ENCODE measurements around the gene SART3. TPM values are rescaled to one million over a fixed set of nuclear protein-coding genes. Genes with fewer than 3 reads are reported as not detected.
"Not testable (repeated sequence)": the region's sequence is repeated elsewhere in the genome, so short reads cannot be mapped to it uniquely, and the experiment has no call there.

SART3 gene
- polyA plus RNA-seq, 12 donors = 20.0 to 41.8 (median 34.3) TPM; not detected in 1

- no peak for DNase-seq
Observed at GRCh38 chr12:108598553-108599250, 37.7 kb upstream of the SART3 start.

GRCh38 chr12:108597559-108598471 is 36.8 kb upstream of the SART3 start, which contains the start of gene TMEM119:
Gene TMEM119 (minus strand): TSS chr12:108598084. CDS start chr12:108592383, 5,701 bp downstream.
- peak; percentile 78 for DNase-seq

DNA sequence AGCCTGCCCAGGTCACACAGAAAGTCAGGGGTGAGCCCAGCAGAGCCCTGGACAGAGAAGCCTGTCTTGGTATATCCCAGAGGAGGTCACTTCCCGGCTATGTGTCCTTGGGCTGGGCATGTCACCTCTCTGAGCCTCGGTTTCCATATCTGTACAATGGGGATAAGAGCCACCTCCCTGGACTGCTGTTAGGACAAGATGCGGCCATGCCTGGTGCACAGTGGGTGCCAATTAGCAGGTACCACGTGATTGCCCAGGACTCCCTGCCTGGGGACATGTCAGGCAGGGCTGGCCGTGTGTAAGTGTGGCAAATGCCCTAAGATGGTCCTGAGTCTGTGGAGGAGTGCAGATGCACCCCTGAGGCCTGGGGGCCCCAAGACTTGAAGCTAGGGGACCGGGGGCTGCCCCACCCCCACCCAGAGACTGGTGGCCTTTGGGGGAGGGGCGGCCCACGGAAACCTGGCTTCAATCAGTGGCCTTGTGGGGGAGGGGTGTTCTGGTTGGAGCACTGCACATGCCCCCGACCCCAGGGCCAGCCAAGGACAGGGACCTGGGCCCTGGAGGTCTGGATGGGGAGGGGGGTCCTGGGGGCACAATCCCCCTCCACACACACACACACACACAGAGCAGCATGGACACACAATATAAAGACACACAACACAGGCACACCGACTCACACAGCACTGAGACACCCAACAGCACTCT is 36.0 kb upstream of the SART3 start:
- DNase-seq = no peak

DNA sequence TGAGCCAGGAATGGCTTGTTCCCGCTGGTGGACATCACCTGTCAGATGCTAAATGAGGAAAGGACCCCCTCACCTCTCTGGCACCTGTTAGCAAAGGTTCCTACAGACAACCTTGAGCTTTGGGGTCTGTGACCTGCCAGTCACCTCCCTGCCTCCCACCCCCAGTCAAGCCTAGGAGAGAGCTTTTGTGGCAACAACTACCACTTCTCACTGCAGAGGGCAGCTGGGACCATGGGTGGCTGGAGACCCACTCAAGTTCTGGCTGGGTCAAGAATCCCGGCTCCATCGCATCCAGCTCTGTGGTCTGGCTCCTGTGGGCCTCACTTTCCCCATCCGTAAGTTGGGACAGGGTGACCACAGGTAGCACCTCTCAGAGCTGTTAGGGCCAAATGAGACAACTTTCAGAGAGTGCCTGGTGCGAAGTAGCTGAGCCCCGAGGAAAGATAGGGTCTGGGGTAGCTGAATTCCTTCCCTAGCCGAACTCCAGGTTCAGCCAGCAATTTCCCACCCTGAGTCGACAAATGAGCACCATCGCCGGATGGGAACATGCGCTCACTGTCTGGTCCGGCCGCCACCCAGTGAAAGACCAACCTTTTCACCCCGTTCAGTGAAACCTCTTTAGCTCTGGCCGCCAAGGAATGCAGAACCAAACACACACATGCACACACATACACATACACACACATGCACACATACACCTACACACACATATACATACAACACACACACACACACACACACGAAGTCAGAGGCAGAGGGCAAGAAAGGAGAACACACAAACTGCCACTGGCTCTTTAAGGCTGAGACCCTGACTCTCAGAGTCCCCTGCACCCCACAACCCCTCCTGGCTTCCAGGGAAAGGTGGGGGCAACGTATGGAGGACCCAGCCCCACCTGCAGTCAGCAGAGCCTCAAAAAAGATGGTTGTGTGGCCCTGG is 35.0 kb upstream of the SART3 start:
- DNase-seq = no peak

DNA sequence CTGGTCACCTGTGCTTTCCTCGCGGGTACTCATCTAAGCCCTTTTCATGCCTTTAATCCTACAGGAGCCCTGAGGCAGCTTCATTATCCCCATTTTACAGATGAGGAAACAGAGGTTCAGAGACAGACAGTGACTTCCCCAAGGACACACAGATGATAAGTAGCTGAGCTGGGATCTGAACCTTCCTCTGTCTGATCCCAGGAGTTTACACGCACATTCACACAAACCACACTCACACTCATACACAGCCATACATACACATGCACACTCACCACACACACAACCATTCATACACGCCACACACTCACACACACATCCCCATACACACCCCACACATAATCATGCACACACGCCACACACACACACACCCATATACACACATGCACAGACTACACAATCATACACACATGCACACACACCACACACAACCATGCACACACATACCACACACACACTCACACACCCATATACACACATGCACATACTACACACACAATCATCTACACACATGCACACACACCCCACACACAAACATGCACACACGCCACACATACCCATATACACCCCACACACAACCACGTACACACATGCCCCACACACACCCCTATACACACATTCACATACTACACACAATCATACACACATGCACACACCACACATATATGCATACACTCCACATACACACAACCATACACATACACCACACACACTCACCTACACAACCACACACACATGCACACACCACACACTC is 34.2 kb upstream of the SART3 start:
- DNase-seq = no peak

DNA sequence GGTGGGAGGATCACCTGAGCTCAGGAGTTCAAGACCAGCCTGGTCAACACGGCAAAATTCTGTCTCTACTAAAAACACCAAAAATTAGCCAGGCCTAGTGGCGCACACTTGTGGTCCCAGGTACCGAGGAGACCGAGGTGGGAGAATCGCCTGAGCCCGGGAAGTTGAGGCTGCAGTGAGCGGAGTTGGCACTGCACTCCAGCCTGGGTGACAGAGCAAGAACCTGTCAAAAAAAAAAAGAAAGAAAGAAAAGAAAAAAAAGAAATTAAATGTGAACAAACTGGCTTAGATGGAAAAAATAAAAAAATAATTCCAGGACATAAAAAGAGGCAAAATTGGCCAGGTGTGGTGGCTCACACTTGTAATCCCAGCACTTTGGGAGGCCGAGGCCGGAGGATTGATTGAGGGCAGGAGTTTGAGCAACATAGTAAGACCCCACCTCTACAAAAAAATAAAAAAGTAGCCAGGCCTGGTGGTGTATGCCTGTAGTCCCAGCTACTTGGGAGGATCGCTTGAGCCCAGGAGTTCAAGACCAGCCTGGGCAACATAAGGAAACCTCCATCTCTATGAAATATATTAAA is 33.4 kb upstream of the SART3 start:
- no peak for DNase-seq

DNA sequence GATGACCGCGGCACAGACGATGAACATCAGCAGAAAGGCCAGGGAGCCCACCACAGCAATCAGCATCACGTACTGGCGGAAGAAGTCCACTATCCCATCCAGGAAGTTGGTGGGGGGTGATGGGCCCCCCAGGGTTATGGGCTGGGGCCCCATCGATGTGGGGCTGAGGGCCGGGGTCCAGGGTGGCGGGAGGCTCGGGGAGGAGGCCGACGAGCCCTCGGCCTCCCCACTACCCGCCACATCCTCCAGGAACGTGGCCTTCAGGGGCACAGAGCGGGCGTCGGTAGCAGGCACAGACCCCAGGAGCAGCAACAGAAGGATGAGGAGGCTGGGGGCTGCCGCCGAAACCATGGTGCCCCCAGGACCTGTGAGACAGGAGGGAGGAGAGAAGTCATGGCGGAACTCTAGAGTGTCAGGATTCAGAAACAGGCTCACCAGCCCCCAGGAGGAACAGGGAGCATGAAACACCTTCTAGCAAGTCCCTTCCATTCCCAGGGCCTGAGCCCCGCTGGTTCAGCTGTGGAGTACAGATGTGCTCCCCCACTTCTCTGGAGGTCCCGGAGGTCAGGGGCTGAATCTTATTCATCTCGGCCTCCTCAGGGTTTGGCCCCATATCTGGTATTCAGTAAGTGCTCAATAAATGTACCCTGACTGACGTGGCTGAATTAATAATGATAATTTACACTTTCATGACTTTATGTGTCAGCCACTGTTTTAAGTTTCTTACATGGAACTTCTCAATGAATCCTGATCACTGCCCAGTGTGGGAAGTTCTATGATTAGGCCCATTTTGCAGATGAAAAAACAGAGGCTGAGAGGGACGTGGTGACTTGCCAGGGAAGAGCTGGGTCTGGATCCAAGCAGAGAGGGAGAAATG is 31.3 kb upstream of the SART3 start:
- no peak for DNase-seq

DNA sequence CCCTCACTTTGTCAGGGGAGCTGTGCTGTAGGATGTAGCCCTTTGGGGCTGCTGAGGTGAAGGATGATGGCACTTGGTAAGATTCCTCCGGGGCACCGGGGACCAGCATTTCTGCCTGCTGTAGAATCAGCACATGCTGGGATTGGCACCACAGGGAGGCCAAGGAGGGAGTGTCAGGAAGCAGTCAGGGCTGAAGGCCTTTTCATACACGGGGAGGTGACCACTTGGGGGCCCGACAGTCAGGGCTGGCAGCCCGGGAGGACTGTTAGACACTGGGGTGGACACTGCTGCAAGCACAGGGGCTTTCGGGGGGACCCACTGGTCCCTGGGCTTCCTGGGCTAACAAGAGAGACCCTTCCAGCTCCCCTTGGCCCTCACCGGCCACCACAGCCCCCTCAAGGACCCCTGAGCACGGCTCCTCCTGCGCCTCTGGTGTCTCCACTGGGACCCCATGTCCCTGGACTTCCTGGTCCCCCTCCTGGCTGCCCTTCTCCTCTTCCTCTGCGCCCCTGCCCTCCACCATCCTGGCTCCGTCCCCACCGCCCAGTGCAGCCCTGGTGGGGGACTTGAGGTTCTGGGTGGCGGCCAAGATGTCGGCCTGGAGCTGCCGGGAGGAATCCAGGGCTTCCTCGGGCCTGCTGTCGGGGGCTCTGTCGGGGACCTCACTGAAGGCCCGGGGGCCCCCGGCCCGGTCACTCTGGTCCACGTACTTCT is 30.5 kb upstream of the SART3 start:
- DNase-seq = no peak

DNA sequence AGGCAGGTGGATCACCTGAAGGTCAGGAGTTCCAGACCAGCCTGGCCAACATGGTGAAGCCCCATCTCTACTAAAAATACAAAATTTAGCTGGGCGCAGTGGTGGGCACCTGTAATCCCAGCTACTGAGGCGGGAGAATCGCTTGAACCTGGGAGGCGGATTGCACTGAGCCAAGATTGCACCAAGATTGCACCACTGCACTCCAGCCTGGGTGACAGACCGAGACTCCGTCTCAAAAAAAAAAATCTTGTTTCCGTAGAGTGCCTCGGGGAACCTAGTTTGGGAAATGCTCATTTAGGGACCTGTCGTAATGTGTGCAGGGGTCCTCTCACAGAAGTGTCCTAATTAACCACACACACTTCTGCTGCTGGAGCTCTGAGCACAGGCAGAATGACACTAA is 29.5 kb upstream of the SART3 start:
- not testable (repeated sequence) for DNase-seq

- no peak for DNase-seq
Observed at GRCh38 chr12:108589840-108590229, 28.9 kb upstream of the SART3 start.

DNA sequence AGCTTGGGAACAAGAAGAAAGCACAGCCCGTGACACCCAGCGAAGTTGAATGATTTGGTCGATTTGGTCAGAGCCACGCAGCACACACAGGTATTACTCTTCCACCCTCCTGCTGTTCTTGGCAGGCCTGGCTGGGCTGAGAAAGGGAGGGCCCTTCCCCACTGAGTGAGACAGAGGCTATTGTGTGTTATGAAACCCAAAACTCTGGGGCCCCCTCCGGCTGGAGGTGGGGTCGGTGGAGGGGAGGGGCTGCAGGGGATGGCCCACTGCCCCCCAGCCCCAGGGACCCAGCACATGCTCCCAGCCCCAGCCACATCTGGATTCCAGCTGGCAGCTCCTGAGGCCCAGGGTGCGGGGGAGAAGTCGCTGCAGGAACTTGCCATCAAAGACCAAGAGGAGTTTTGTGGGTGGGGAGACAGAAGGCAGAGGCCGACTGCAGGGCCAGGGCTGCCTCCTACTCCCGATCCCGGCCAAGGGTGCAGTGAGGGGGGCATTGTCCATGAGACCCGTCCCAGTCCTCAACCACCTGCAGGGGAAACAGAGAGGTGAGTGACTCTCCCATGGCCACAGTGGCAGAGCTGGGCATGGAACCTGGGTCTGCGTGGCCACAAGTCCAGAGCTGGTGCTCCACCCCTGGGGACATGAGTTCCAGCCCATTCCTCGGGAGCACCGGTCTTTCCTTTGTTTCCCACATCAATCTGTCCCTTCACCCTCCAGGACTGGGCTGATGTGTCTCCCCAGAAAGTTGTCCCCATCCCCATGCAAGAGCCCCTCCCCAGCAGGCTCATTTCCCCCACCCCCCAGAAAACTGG is 28.3 kb upstream of the SART3 start:
- peak; percentile 61 for DNase-seq

DNA sequence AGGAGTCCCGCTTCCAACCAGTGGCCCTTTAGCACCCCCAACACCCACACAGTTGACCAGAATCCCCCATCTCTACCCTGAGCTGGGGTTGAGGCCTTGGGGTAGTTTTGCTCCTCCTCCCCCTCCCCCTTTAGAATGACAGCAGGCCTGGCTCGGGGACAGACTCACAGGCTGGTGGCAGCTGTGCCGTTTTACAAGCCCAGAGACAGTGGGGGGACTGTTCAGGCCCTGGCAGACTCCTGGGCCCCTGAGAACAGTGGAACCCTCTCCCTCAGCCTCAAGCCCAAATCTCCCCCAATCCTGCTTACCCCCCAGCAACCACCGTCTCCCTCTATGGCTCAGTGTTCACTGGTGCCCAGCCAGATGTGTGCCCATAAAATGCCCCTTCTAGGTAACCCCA is 26.9 kb upstream of the SART3 start:
- no peak for DNase-seq

DNA sequence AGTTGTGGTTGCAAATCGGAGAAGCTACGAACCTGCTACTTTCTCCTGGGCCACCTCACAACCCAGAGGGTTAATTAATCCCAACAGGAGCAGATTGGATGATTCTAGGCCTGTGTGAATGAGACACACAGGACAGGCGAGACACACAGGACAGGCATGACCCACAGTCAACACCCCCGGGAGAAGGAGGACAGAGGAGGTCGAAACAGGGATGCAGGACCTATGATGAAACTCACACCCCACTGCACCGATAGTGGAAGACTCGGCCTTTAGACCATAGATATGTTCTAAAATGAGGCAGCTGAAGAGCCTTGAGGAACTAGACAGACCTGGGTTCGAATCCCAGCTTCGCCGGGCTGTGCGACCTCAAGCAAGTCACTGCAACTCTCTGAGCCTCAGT is 25.3 kb upstream of the SART3 start:
- DNase-seq = no peak

- no peak for DNase-seq
Observed at GRCh38 chr12:108585864-108586263, 24.9 kb upstream of the SART3 start.

GRCh38 chr12:108584456-108585065 is 23.6 kb upstream of the SART3 start:
- no peak for DNase-seq

DNA sequence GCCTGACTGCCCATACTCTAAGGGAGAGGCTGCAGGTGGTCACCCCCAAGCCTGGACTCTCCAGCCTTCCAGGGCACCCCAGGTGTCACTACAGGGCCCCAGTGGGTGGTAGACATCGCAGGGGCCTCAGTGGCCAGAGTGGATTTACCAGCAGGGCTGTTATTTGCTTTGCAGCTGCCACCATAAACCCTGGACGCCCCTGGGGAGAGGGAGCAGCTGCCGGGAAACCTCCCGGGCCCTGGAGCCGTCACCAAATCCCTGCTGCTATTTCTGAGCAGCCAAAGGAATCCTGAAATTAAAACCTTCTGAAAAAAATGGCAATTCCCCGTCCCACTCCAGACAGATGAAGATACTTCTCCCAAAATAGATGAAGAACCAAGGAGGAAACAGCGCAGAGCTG is 23.0 kb upstream of the SART3 start:
- DNase-seq = no peak
